HG02571 (cell line): ENCODE data around the gene TBC1D22A.
"Not testable (repeated sequence)": the region's sequence is repeated elsewhere in the genome, so short reads cannot be mapped to it uniquely, and the experiment has no call there.

Source experiments
- ATAC-seq: cut with Tn5 transposase; IDR thresholded peaks from one replicate; pipeline ENCODE4 v1.9.1; 2021; ENCODE audit warnings: mild to moderate bottlenecking, moderate library complexity; ENCODE audit not compliant: unreplicated experiment

Gene TBC1D22A

GRCh38 chr22:46770151-46770641, 7.7 kb downstream of the TBC1D22A start:
- no peak for ATAC-seq

GRCh38 chr22:46770726-46771125, 8.3 kb downstream of the TBC1D22A start:
- no peak for ATAC-seq

GRCh38 chr22:46773076-46773475, 10.6 kb downstream of the TBC1D22A start:
- ATAC-seq = no peak

- no peak for ATAC-seq
Observed at GRCh38 chr22:46774253-46774979, 12.0 kb downstream of the TBC1D22A start.

GRCh38 chr22:46774980-46775849, 12.8 kb downstream of the TBC1D22A start:
- ATAC-seq = no peak

- ATAC-seq = no peak
Observed at GRCh38 chr22:46775850-46776826, 13.7 kb downstream of the TBC1D22A start.

GRCh38 chr22:46776876-46777608, 14.6 kb downstream of the TBC1D22A start:
- no peak for ATAC-seq

- ATAC-seq = no peak
Observed at GRCh38 chr22:46777609-46777970, 15.1 kb downstream of the TBC1D22A start.

- ATAC-seq = no peak
Observed at GRCh38 chr22:46779023-46779422, 16.6 kb downstream of the TBC1D22A start.

GRCh38 chr22:46779651-46780050, 17.2 kb downstream of the TBC1D22A start:
- ATAC-seq = no peak

- ATAC-seq = no peak
Observed at GRCh38 chr22:46780453-46780852, 18.0 kb downstream of the TBC1D22A start.

GRCh38 chr22:46781291-46781690, 18.8 kb downstream of the TBC1D22A start:
- ATAC-seq = no peak

- not testable (repeated sequence) for ATAC-seq
Observed at GRCh38 chr22:46782200-46782599, 19.8 kb downstream of the TBC1D22A start.

GRCh38 chr22:46783721-46784120, 21.3 kb downstream of the TBC1D22A start:
- ATAC-seq = no peak

- ATAC-seq = no peak
Observed at GRCh38 chr22:46788441-46789172, 26.2 kb downstream of the TBC1D22A start.

- no peak for ATAC-seq
Observed at GRCh38 chr22:46789992-46790391, 27.5 kb downstream of the TBC1D22A start.

- ATAC-seq = no peak
Observed at GRCh38 chr22:46791201-46791731, 28.8 kb downstream of the TBC1D22A start.

GRCh38 chr22:46792061-46792796, 29.8 kb downstream of the TBC1D22A start:
- no peak for ATAC-seq
